CD14-positive monocyte (primary cell): ENCODE data around the gene SPG11. TPM values are rescaled to one million over a fixed set of nuclear protein-coding genes. Genes with fewer than 3 reads are reported as not detected.

Experiments
- DNase-seq, 3 donors: peaks; one replicate each; pipeline ENCODE4 v3.0.0-alpha.2; 2011 to 2022
- H2AFZ ChIP-seq: 2 replicates; pipeline ENCODE4 v1.6.0; 2012; ENCODE audit warnings: mild to moderate bottlenecking, low read depth, low read length, inconsistent platforms; ENCODE audit not compliant: insufficient read depth, poor library complexity, severe bottlenecking
- H3K27ac ChIP-seq, 2 donors: 1 replicate in 1 of 2; 2 replicates in 1 of 2; pipeline ENCODE4 v1.5.1; 2012 to 2013; ENCODE audit warnings: low read length in 2 of 2, control low read depth in 1 of 2, inconsistent platforms in 1 of 2, low read depth in 1 of 2, mild to moderate bottlenecking in 1 of 2
- H3K27me3 ChIP-seq, 2 donors: one replicate each; pipeline versions ENCODE4 v1.6.0 to v1.6.1; 2011 to 2013; ENCODE audit warnings: low read length in 2 of 2; ENCODE audit not compliant: control insufficient read depth in 2 of 2, insufficient read depth in 2 of 2
- H3K36me3 ChIP-seq, 2 donors: replicated peaks in 1 of 2; 1 replicate in 1 of 2; 2 replicates in 1 of 2; pipeline versions ENCODE4 v1.5.1 to v1.6.1; 2012 to 2013; ENCODE audit warnings: low read length in 2 of 2, control low read depth in 1 of 2, inconsistent platforms in 1 of 2, mild to moderate bottlenecking in 1 of 2; ENCODE audit not compliant: insufficient read depth in 2 of 2, control insufficient read depth in 1 of 2
- H3K4me1 ChIP-seq, 2 donors: 1 replicate in 1 of 2; 2 replicates in 1 of 2; pipeline versions ENCODE4 v1.5.1 to v1.6.1; 2012 to 2013; ENCODE audit warnings: low read length in 2 of 2, control low read depth in 1 of 2, inconsistent platforms in 1 of 2, mild to moderate bottlenecking in 1 of 2, moderate library complexity in 1 of 2; ENCODE audit not compliant: insufficient read depth in 2 of 2, control insufficient read depth in 1 of 2
- H3K4me2 ChIP-seq: replicated peaks from 2 replicates; pipeline ENCODE3; 2012; ENCODE audit warnings: low read length, moderate library complexity, mild to moderate bottlenecking; ENCODE audit not compliant: poor library complexity, severe bottlenecking; ENCODE audit errors: extremely low read depth
- H3K4me3 ChIP-seq, 3 experiments: fragments of 200-600 bp in 1 of 3; sonication (generic) in 1 of 3; replicated peaks in 1 of 3; 1 replicate in 2 of 3; 2 replicates in 1 of 3; pipeline ENCODE4 v1.5.1; 2011 to 2013; ENCODE audit warnings: low read length in 3 of 3, mild to moderate bottlenecking in 3 of 3, control low read depth in 2 of 3, low read depth in 2 of 3, inconsistent platforms in 1 of 3, moderate library complexity in 1 of 3
- H3K79me2 ChIP-seq: 2 replicates; pipeline ENCODE4 v1.6.0; 2012; ENCODE audit warnings: mild to moderate bottlenecking, control low read depth, inconsistent platforms, low read length, moderate library complexity; ENCODE audit not compliant: insufficient read depth
- H3K9ac ChIP-seq: 2 replicates; pipeline ENCODE4 v1.6.0; 2017; ENCODE audit warnings: low read length, mild to moderate bottlenecking; ENCODE audit not compliant: insufficient read depth, poor library complexity, severe bottlenecking
- H3K9me3 ChIP-seq, 2 donors: replicated peaks in 1 of 2; 1 replicate in 1 of 2; 2 replicates in 1 of 2; pipeline versions ENCODE4 v1.5.1 to v1.6.1; 2012 to 2013; ENCODE audit warnings: low read length in 2 of 2, control low read depth in 1 of 2; ENCODE audit not compliant: control insufficient read depth in 1 of 2, insufficient read depth in 1 of 2
- H4K20me1 ChIP-seq: 2 replicates; pipeline ENCODE4 v1.6.0; 2012; ENCODE audit warnings: mild to moderate bottlenecking, low read length, control low read depth, moderate library complexity; ENCODE audit not compliant: insufficient read depth
- H3K27ac Mint-ChIP-seq, 7 donors: one replicate each; pipeline ENCODE4 v1.8.0; 2020; ENCODE audit warnings: mild to moderate bottlenecking in 7 of 7, mixed read lengths in 7 of 7, moderate library complexity in 6 of 7, inconsistent platforms in 2 of 7
- H3K27me3 Mint-ChIP-seq, 3 donors: one replicate each; pipeline ENCODE4 v1.8.0; 2021 to 2022; ENCODE audit warnings: low read depth in 3 of 3, mild to moderate bottlenecking in 3 of 3, mixed read lengths in 3 of 3, moderate library complexity in 3 of 3, inconsistent platforms in 1 of 3
- H3K36me3 Mint-ChIP-seq, 2 donors: one replicate each; pipeline ENCODE4 v1.8.0; 2020; ENCODE audit warnings: mixed read lengths in 2 of 2, inconsistent platforms in 1 of 2, mild to moderate bottlenecking in 1 of 2
- H3K4me1 Mint-ChIP-seq: one replicate; pipeline ENCODE4 v1.8.0; 2020; ENCODE audit warnings: mild to moderate bottlenecking, mixed read lengths
- H3K4me3 Mint-ChIP-seq, 2 donors: one replicate each; pipeline ENCODE4 v1.8.0; 2020; ENCODE audit warnings: mild to moderate bottlenecking in 2 of 2, mixed read lengths in 2 of 2, moderate library complexity in 1 of 2
- H3K9me3 Mint-ChIP-seq, 7 donors: one replicate each; pipeline ENCODE4 v1.8.0; 2020 to 2022; ENCODE audit warnings: mixed read lengths in 7 of 7, mild to moderate bottlenecking in 6 of 7, moderate library complexity in 6 of 7, inconsistent platforms in 2 of 7
- CTCF ChIP-seq: fragments of 200-600 bp; IDR thresholded peaks from one replicate; pipeline ENCODE4 v1.8.0; 2022; ENCODE audit warnings: antibody characterized with exemption, mild to moderate bottlenecking
- WGBS: methylation state at CpG from one replicate; pipeline ENCODE4 v1.1.5; 2013; ENCODE audit warnings: missing lambda C conversion rate; ENCODE audit not compliant: insufficient coverage; 5-methylcytosine and 5-hydroxymethylcytosine counted together
- intact Hi-C, 2 donors: fragments of 100-400 bp; cut with micrococcal nuclease; formaldehyde crosslinking; loops; one replicate each; pipeline versions ENCODE4 v1.15.0 to v1.15.1; 2023
- polyA plus RNA-seq, 3 donors: library from polyadenylated mRNA; depleted of rRNA in 1 of 3; unstranded in 2 of 3; stranded (reverse) in 1 of 3; fragments of 300-500 nt in 2 of 3; fragments of >200 nt in 1 of 3; fragmentation: Illumina TruSeq in 2 of 3; gene quantifications; 1 replicate in 2 of 3; 2 replicates in 1 of 3; pipeline ENCODE4 v1.2.3, GENCODE V29; 2012 to 2021

SPG11 gene
- polyA plus RNA-seq, 3 donors, result 26.4 to 140 (median 50.4) TPM

GRCh38 chr15:44667039-44667360, 3.5 kb upstream of the SPG11 start:
- intact Hi-C loops, result no loop called here
- no peak for DNase-seq
- H3K4me3 ChIP-seq, result peak overlapping the region in 1 of 3 experiments; percentile 43
- Mint-ChIP-seq H3K27me3 (no peaks in the 10 kb centered on the region), H3K27ac (peak overlapping the region in 5 of 7 donors; percentile 66 to 91 (median 84)), H3K4me3 (peak overlapping the region; percentile 26 to 48), H3K4me1 (peaks cover 28% of the 10 kb centered on the region), H3K36me3 (peaks cover 0 to 4% of the 10 kb centered on the region in 2 donors), H3K9me3 (no peaks in the 10 kb centered on the region)
- 88% methylated on average over 2 of the region's 3 CpGs for WGBS
- no peaks in the 10 kb centered on the region for H3K36me3 ChIP-seq
- no peaks in the 10 kb centered on the region for H3K9me3 ChIP-seq
- peaks cover 23 to 26% of the 10 kb centered on the region in 2 donors for H3K4me1 ChIP-seq
- H3K27ac ChIP-seq, result peak overlapping the region in 1 of 2 donors; percentile 76
- peak overlapping the region; percentile 71 for H2AFZ ChIP-seq
- H3K79me2 ChIP-seq, result peaks cover 23% of the 10 kb centered on the region
- H3K27me3 ChIP-seq, result no peaks in the 10 kb centered on the region
- TF ChIP-seq CTCF, result no peak
- H3K4me2 ChIP-seq, result peak overlapping the region; percentile 58
- H4K20me1 ChIP-seq, result no peaks in the 10 kb centered on the region
- no peak overlapping the region for H3K9ac ChIP-seq

- no peaks in the 10 kb centered on the region for H4K20me1 ChIP-seq
- peak in 2 of 3 donors; percentile 13 to 18 for DNase-seq
- H3K36me3 Mint-ChIP-seq, result peaks cover 0 to 4% of the 10 kb centered on the region in 2 donors
- intact Hi-C loops, result no loop called here
- peaks cover 32% of the 10 kb centered on the region for H3K4me1 Mint-ChIP-seq
- no peaks in the 10 kb centered on the region for H3K27me3 ChIP-seq
- peak overlapping the region; percentile 71 for H2AFZ ChIP-seq
- H3K79me2 ChIP-seq, result peaks cover 29% of the 10 kb centered on the region
- no peaks in the 10 kb centered on the region for H3K9me3 Mint-ChIP-seq
- H3K27ac Mint-ChIP-seq, result peak overlapping the region; percentile 30 to 91 (median 84)
- H3K27ac ChIP-seq, result peak overlapping the region; percentile 22 to 76
- H3K4me1 ChIP-seq, result peaks cover 27 to 32% of the 10 kb centered on the region in 2 donors
- peaks cover 0 to 1% (median 0%) of the 10 kb centered on the region in 3 donors for H3K27me3 Mint-ChIP-seq
- no peaks in the 10 kb centered on the region for H3K9me3 ChIP-seq
- H3K9ac ChIP-seq, result no peak overlapping the region
- peak overlapping the region; percentile 26 to 48 for H3K4me3 Mint-ChIP-seq
- no peaks in the 10 kb centered on the region for H3K36me3 ChIP-seq
- H3K4me2 ChIP-seq, result peak overlapping the region; percentile 58
- TF ChIP-seq CTCF, result no peak
- 0% methylated on average over 1 of the region's 5 CpGs for WGBS
- peak overlapping the region in 1 of 3 experiments; percentile 43 for H3K4me3 ChIP-seq
Measured at GRCh38 chr15:44666210-44667038, 3.0 kb upstream of the SPG11 start.
